ENCODE data around the gene C17orf50. TPM values are rescaled to one million over a fixed set of nuclear protein-coding genes. Genes with fewer than 3 reads are reported as not detected.
A peak's percentile ranks its signal among the peaks of the same experiment; 100 is the strongest.

C17orf50 gene
- total and polyA plus RNA-seq, 2 of the 13 experiments (the other 11 are each of a cell fraction or from before 2014, with no cell fraction given), result not detected

GRCh38 chr17:35808962-35809854 lies 48.5 kb downstream of the C17orf50 start, which contains the start of gene TAF15 (continued):
- TF ChIP-seq USF2 (IDR thresholded peaks at IDR 0.05; ENCODE audit: low read depth, low read length) (no peak), USF2 (CRISPR knock-in tag; IDR thresholded peaks at IDR 0.05; ENCODE audit: borderline replicate concordance) (no peak), GMEB1 (CRISPR knock-in tag; IDR thresholded peaks at IDR 0.05; ENCODE audit: borderline replicate concordance) (peak; percentile 74; the same call in 1 of the 2 replicates), NR2F6 (IDR thresholded peaks at IDR 0.05) (no peak), NR2F6 (CRISPR knock-in tag; IDR thresholded peaks at IDR 0.05) (peak; percentile 39; the same call in 1 of the 2 replicates), TAF15 (IDR thresholded peaks at IDR 0.05; ENCODE audit: low read depth, low read length, poor library complexity, severe bottlenecking) (no peak), ZSCAN22 (CRISPR knock-in tag; IDR thresholded peaks at IDR 0.05) (no peak), ZBED4 (CRISPR knock-in tag; IDR thresholded peaks at IDR 0.05; ENCODE audit: borderline replicate concordance) (no peak), RXRA (CRISPR knock-in tag; IDR thresholded peaks at IDR 0.05) (peak; percentile 43; the same call in 1 of the 2 replicates), ZNF660 (CRISPR knock-in tag; IDR thresholded peaks at IDR 0.05; ENCODE audit: borderline replicate concordance, low read depth) (no peak), ZNF136 (CRISPR knock-in tag; IDR thresholded peaks at IDR 0.05; ENCODE audit: low read depth) (0 out of 2 replicates have a peak, but pooled peaks have one; percentile 71), AKNA (CRISPR knock-in tag; IDR thresholded peaks at IDR 0.05; ENCODE audit: borderline replicate concordance) (no peak), ZNF737 (CRISPR knock-in tag; IDR thresholded peaks at IDR 0.05; ENCODE audit: borderline replicate concordance) (no peak), SRSF9 (IDR thresholded peaks at IDR 0.05; ENCODE audit: borderline replicate concordance, insufficient read depth, low read depth, low read length, poor library complexity, severe bottlenecking) (no peak)
